ENCODE measurements around the gene ADAMTSL3. TPM values are rescaled to one million over a fixed set of nuclear protein-coding genes. Genes with fewer than 3 reads are reported as not detected.
"Not testable (repeated sequence)": the region's sequence is repeated elsewhere in the genome, so short reads cannot be mapped to it uniquely, and the experiment has no call there.

The ADAMTSL3 gene
- total RNA-seq, 6 experiments from 2014 or later, result not detected

GRCh38 chr15:84034578-84035398 is 380.9 kb downstream of the ADAMTSL3 start:
- peaks cover 41% of the 10 kb centered on the region for H3K9me3 Mint-ChIP-seq
- H3K4me1 Mint-ChIP-seq (ENCODE audit: low read depth), result no peaks in the 10 kb centered on the region
- H3K4me3 Mint-ChIP-seq, result no peak overlapping the region
- TF ChIP-seq CTCF (IDR thresholded peaks at IDR 0.05), result no peak; the same call in none of the 2 replicates
- no peak overlapping the region for H3K27ac Mint-ChIP-seq
- no peak for DNase-seq
- H3K27me3 Mint-ChIP-seq (ENCODE audit: insufficient read depth), result no peaks in the 10 kb centered on the region
- H3K36me3 Mint-ChIP-seq (ENCODE audit: low read depth), result no peaks in the 10 kb centered on the region

- no peak for DNase-seq
Measured at GRCh38 chr15:84035399-84035766, 381.5 kb downstream of the ADAMTSL3 start.

GRCh38 chr15:84037301-84037700 is 383.4 kb downstream of the ADAMTSL3 start:
- Mint-ChIP-seq H3K4me1 (ENCODE audit: low read depth) (no peaks in the 10 kb centered on the region), H3K36me3 (ENCODE audit: low read depth) (0 out of 2 replicates have a peak, but pooled peaks cover 5% of the 10 kb centered on the region), H3K27ac (no peak overlapping the region), H3K9me3 (peaks cover 49% of the 10 kb centered on the region), H3K27me3 (ENCODE audit: insufficient read depth) (no peaks in the 10 kb centered on the region; the same call in 1 of the 2 replicates), H3K4me3 (no peak overlapping the region)
- no peak for DNase-seq
- TF ChIP-seq CTCF (IDR thresholded peaks at IDR 0.05), result no peak

More at GRCh38 chr15:84035399-84035766, 381.5 kb downstream of the ADAMTSL3 start:
- 0 out of 2 replicates have a peak, but pooled peaks have one; percentile 8 for TF ChIP-seq CTCF (IDR thresholded peaks at IDR 0.05)
- Mint-ChIP-seq H3K36me3 (ENCODE audit: low read depth) (no peaks in the 10 kb centered on the region), H3K4me3 (no peak overlapping the region), H3K9me3 (peaks cover 42% of the 10 kb centered on the region), H3K4me1 (ENCODE audit: low read depth) (no peaks in the 10 kb centered on the region), H3K27me3 (ENCODE audit: insufficient read depth) (no peaks in the 10 kb centered on the region), H3K27ac (no peak overlapping the region)

GRCh38 chr15:84042434-84043056 is 388.6 kb downstream of the ADAMTSL3 start:
- H3K4me3 Mint-ChIP-seq; H3K27ac Mint-ChIP-seq; H3K27me3 Mint-ChIP-seq (ENCODE audit: insufficient read depth); H3K36me3 Mint-ChIP-seq (ENCODE audit: low read depth); H3K4me1 Mint-ChIP-seq (ENCODE audit: low read depth); DNase-seq: not testable (repeated sequence)
- peaks cover 47% of the 10 kb centered on the region for H3K9me3 Mint-ChIP-seq

- H3K27me3 Mint-ChIP-seq (ENCODE audit: insufficient read depth), result no peaks in the 10 kb centered on the region; the same call in 1 of the 2 replicates
Measured at GRCh38 chr15:84046064-84046637, 392.2 kb downstream of the ADAMTSL3 start.

GRCh38 chr15:84049480-84049879 is 395.6 kb downstream of the ADAMTSL3 start:
- H3K4me3 Mint-ChIP-seq; H3K4me1 Mint-ChIP-seq (ENCODE audit: low read depth); H3K27me3 Mint-ChIP-seq (ENCODE audit: insufficient read depth); H3K36me3 Mint-ChIP-seq (ENCODE audit: low read depth); DNase-seq; H3K27ac Mint-ChIP-seq: not testable (repeated sequence)
- peaks cover 40% of the 10 kb centered on the region for H3K9me3 Mint-ChIP-seq

More at GRCh38 chr15:84046064-84046637, 392.2 kb downstream of the ADAMTSL3 start:
- no peak overlapping the region for H3K27ac Mint-ChIP-seq
- 0 out of 2 replicates have a peak, but pooled peaks cover 5% of the 10 kb centered on the region for H3K36me3 Mint-ChIP-seq (ENCODE audit: low read depth)
- TF ChIP-seq CTCF (IDR thresholded peaks at IDR 0.05), result no peak
- DNase-seq, result no peak
- peaks cover 51% of the 10 kb centered on the region for H3K9me3 Mint-ChIP-seq
- no peaks in the 10 kb centered on the region for H3K4me1 Mint-ChIP-seq (ENCODE audit: low read depth)
- no peak overlapping the region for H3K4me3 Mint-ChIP-seq

Data from HFFc6 (cell line).